K562 (cell line): ENCODE measurements around the gene HIPK1. TPM values are rescaled to one million over a fixed set of nuclear protein-coding genes. Genes with fewer than 3 reads are reported as not detected.

Experiments used
- ATAC-seq: fragments of 200-7000 bp; cut with Tn5 transposase; 3 replicates; pipeline ENCODE4 v1.9.1; 2020; ENCODE audit warnings: moderate library complexity
- BruUV-seq: library from RNA; stranded (reverse); fragments of 400-500 nt; replicated peaks from 2 replicates; lab custom pipeline; 2021; lab: Mats Ljungman, UMichigan
- CTCF ChIA-PET: fragments of 300-600 bp; formaldehyde crosslinking; extraction: SDS; loops from one replicate; lab custom pipeline; 2021; ENCODE audit warnings: low intra/inter-chr PET ratio; lab: Yijun Ruan, JAX
- POLR2A ChIA-PET: fragments of 300-600, 350-650 bp; sonication (Branson Sonifier 250); formaldehyde crosslinking; extraction: SDS; loops from one replicate; lab custom pipeline; 2021; ENCODE audit warnings: antibody characterized with exemption, inconsistent platforms; lab: Yijun Ruan, JAX
- DNase-seq, 4 experiments: peaks; one replicate each; pipeline versions ENCODE4 v3.0.0 to v3.0.0-alpha.2; 2011 to 2018; ENCODE audit warnings: low spot score in 3 of 4, mixed read lengths in 3 of 4; ENCODE audit errors: extremely low read depth in 1 of 4
- FAIRE-seq: peaks from 2 replicates; lab custom pipeline; 2011; peaks lifted over from hg19 to GRCh38; lab: Jason Lieb, UNC
- H2AFZ ChIP-seq: 2 replicates; pipeline ENCODE4 v1.6.0; 2011; ENCODE audit warnings: low read depth, low read length, control low read depth, inconsistent platforms
- H3K27ac ChIP-seq: fragments of 200-600 bp; 3 replicates; pipeline ENCODE4 v1.8.0; 2011; ENCODE audit warnings: low read depth, mild to moderate bottlenecking, control low read depth, inconsistent platforms, low read length, moderate library complexity, mixed read lengths; ENCODE audit errors: extremely low read depth
- H3K27me3 ChIP-seq, 2 experiments: fragments of 300-600 bp in 1 of 2; 2 replicates in 1 of 2; 3 replicates in 1 of 2; pipeline versions ENCODE4 v1.6.0 to v1.8.0; 2011; ENCODE audit warnings: inconsistent platforms in 2 of 2, low read length in 2 of 2, mild to moderate bottlenecking in 1 of 2, mixed read lengths in 1 of 2, moderate library complexity in 1 of 2; ENCODE audit not compliant: control insufficient read depth in 2 of 2, insufficient read depth in 2 of 2
- H3K36me3 ChIP-seq: fragments of 300-600 bp; 3 replicates; pipeline ENCODE4 v1.8.0; 2011; ENCODE audit warnings: mild to moderate bottlenecking, low read length, inconsistent platforms; ENCODE audit not compliant: control insufficient read depth, insufficient read depth
- H3K4me1 ChIP-seq, 2 experiments: fragments of 200-600 bp in 1 of 2; replicated peaks in 1 of 2; 2 replicates in 1 of 2; 3 replicates in 1 of 2; pipeline versions ENCODE4 v1.5.1 to v1.8.0; 2011; ENCODE audit warnings: inconsistent platforms in 2 of 2, low read length in 2 of 2, mild to moderate bottlenecking in 1 of 2, mixed read lengths in 1 of 2, moderate library complexity in 1 of 2; ENCODE audit not compliant: control insufficient read depth in 2 of 2, insufficient read depth in 2 of 2
- H3K4me2 ChIP-seq: 2 replicates; pipeline ENCODE4 v1.6.1; 2011; ENCODE audit warnings: low read length, control low read depth, inconsistent platforms, mixed read lengths; ENCODE audit not compliant: insufficient read depth
- H3K4me3 ChIP-seq: fragments of 200-600 bp; sonication (generic), shearing (Covaris generic); 2 replicates; pipeline ENCODE4 v1.5.1; 2016; ENCODE audit warnings: control low read depth, inconsistent platforms
- H3K79me2 ChIP-seq: fragments of 200-600 bp; 3 replicates; pipeline ENCODE4 v1.8.0; 2011; ENCODE audit warnings: low read length, inconsistent platforms; ENCODE audit not compliant: control insufficient read depth, insufficient read depth
- H3K9ac ChIP-seq, 2 experiments: 2 replicates each; pipeline versions ENCODE4 v1.6.0 to v1.6.1; 2011; ENCODE audit warnings: low read depth in 2 of 2, low read length in 2 of 2, control low read depth in 1 of 2, inconsistent platforms in 1 of 2, mild to moderate bottlenecking in 1 of 2, mixed read lengths in 1 of 2; ENCODE audit not compliant: insufficient read depth in 1 of 2
- H3K9me1 ChIP-seq: one replicate; pipeline ENCODE4 v1.6.0; 2011; ENCODE audit warnings: inconsistent platforms, mild to moderate bottlenecking, low read length, moderate library complexity; ENCODE audit not compliant: control insufficient read depth, insufficient read depth
- H3K9me3 ChIP-seq: replicated peaks from 2 replicates; pipeline ENCODE4 v1.5.1; 2011; ENCODE audit warnings: low read depth, low read length, inconsistent platforms; ENCODE audit not compliant: control insufficient read depth, insufficient read depth
- H4K20me1 ChIP-seq: replicated peaks from 2 replicates; pipeline ENCODE4 v1.6.1; 2011; ENCODE audit warnings: low read length, inconsistent platforms, mixed read lengths; ENCODE audit not compliant: control insufficient read depth, insufficient read depth
- BRD4 ChIP-seq: fragments of 200-600 bp; sonication (generic); IDR thresholded peaks from 2 replicates; pipeline ENCODE4 v1.6.1; 2017; ENCODE audit warnings: inconsistent platforms
- CBX1 ChIP-seq: sonication (generic); IDR thresholded peaks from 2 replicates; pipeline ENCODE4 v1.6.1; 2016; ENCODE audit warnings: antibody characterized with exemption, low read depth, mild to moderate bottlenecking
- CEBPG ChIP-seq, 3 experiments: fragments of 200-800 bp in 1 of 3; sonication (Bioruptor generic) in 1 of 3; sonication (generic) in 1 of 3; formaldehyde crosslinking in 1 of 3; IDR thresholded peaks in 2 of 3; conservative IDR thresholded peaks in 1 of 3; 2 replicates each; pipeline versions ENCODE4 v1.6.1 to v1.8.0; 2016 to 2022; ENCODE audit warnings: missing compliant biosample characterization in 2 of 3, missing genetic modification characterization in 2 of 3, mild to moderate bottlenecking in 1 of 3, missing genetic modification reagents in 1 of 3
- HSF4 ChIP-seq: fragments of 250-450 bp; sonication (Bioruptor Pico); IDR thresholded peaks from 2 replicates; pipeline ENCODE4 v2.1.2; 2022; ENCODE audit warnings: mild to moderate bottlenecking, moderate library complexity, borderline replicate concordance
- NCOA2 ChIP-seq, 2 experiments: fragments of 450-650 bp; IDR thresholded peaks; 2 replicates each; pipeline ENCODE4 v1.6.1; 2018; ENCODE audit warnings: mild to moderate bottlenecking in 2 of 2, moderate library complexity in 1 of 2; ENCODE audit not compliant: partially characterized antibody in 2 of 2
- NR2C1 ChIP-seq, 2 experiments: fragments of 450-650 bp; IDR thresholded peaks; 2 replicates each; pipeline ENCODE4 v1.6.1; 2017; ENCODE audit warnings: mild to moderate bottlenecking in 2 of 2, antibody characterized with exemption in 1 of 2, inconsistent platforms in 1 of 2, missing compliant biosample characterization in 1 of 2, missing genetic modification characterization in 1 of 2
- NR2C2 ChIP-seq, 2 experiments: fragments of 200-800 bp in 1 of 2; sonication (Bioruptor generic) in 1 of 2; sonication (generic) in 1 of 2; formaldehyde crosslinking in 1 of 2; IDR thresholded peaks; 2 replicates each; pipeline versions ENCODE4 v1.6.1 to v1.8.0; 2016 to 2022; ENCODE audit warnings: mild to moderate bottlenecking in 1 of 2, missing compliant biosample characterization in 1 of 2, missing genetic modification characterization in 1 of 2, missing genetic modification reagents in 1 of 2
- PTBP1 ChIP-seq: fragments of 200-400 bp; formaldehyde crosslinking; IDR thresholded peaks from 2 replicates; pipeline ENCODE4 v1.6.1; 2017; ENCODE audit warnings: low read depth, low read length
- RFX1 ChIP-seq: fragments of 450-650 bp; IDR thresholded peaks from 2 replicates; pipeline ENCODE4 v1.6.1; 2016; ENCODE audit warnings: mild to moderate bottlenecking, moderate library complexity
- TEAD4 ChIP-seq, 2 experiments: sonication (generic) in 1 of 2; formaldehyde crosslinking in 1 of 2; IDR thresholded peaks; 2 replicates each; pipeline versions ENCODE4 v1.6.1 to v1.8.0; 2012 to 2022; ENCODE audit warnings: borderline replicate concordance in 1 of 2, inconsistent platforms in 1 of 2, low read length in 1 of 2, mild to moderate bottlenecking in 1 of 2, missing genetic modification reagents in 1 of 2
- XRCC5 ChIP-seq: fragments of 200-400 bp; formaldehyde crosslinking; IDR thresholded peaks from 2 replicates; pipeline ENCODE4 v1.6.1; 2017; ENCODE audit warnings: low read depth, mild to moderate bottlenecking, low read length
- ZNF124 ChIP-seq: sonication (generic); formaldehyde crosslinking; IDR thresholded peaks from 2 replicates; pipeline ENCODE4 v1.8.1; 2022; ENCODE audit warnings: missing genetic modification reagents
- ZNF766 ChIP-seq: fragments of 200-800 bp; sonication (Bioruptor generic); conservative IDR thresholded peaks from 2 replicates; pipeline ENCODE4 v1.6.1; 2016; ENCODE audit warnings: missing genetic modification characterization, missing compliant biosample characterization
- WGBS: fragments of 100-300 bp; shearing (Covaris generic); methylation state at CpG from one replicate; pipeline ENCODE4 v1.1.6; 2016; ENCODE audit warnings: low coverage, mixed read lengths; ENCODE audit not compliant: insufficient coverage; ENCODE audit errors: missing lambda C conversion rate; 5-methylcytosine and 5-hydroxymethylcytosine counted together
- in situ Hi-C: fragments of 300-500 bp; cut with MboI; formaldehyde crosslinking; loops from 4 replicates; pipeline ENCODE4 v1.15.0; 2018; ENCODE audit warnings: inconsistent platforms, mixed read lengths
- intact Hi-C: fragments of 100-400 bp; cut with micrococcal nuclease; formaldehyde crosslinking; loops from 2 replicates; pipeline ENCODE4 v1.14.2; 2022
- polyA plus RNA-seq, 8 experiments: library from polyadenylated mRNA; depleted of rRNA in 4 of 8; stranded (reverse) in 5 of 8; unstranded in 3 of 8; fragments of >200 nt; fragmentation: Nextera tagmentation in 2 of 8; fragmentation: Illumina TruSeq in 1 of 8; extraction: Ambion mirVana in 2 of 8; extraction: Trizol in 1 of 8; gene quantifications; 2 replicates each; pipeline versions ENCODE4 v1.2.1 to v1.2.3, GENCODE V29; 2011 to 2014; ENCODE audit warnings: inconsistent platforms in 1 of 8, missing spikeins in 1 of 8
- total RNA-seq, 7 experiments: library from RNA; depleted of rRNA in 6 of 7; stranded (reverse); fragments of >200 nt in 6 of 7; fragmentation: Illumina TruSeq in 2 of 7; extraction: Trizol in 2 of 7; gene quantifications; 2 replicates each; pipeline versions ENCODE4 v1.2.1 to v1.2.3, GENCODE V29; 2011 to 2021; ENCODE audit warnings: low replicate concordance in 1 of 7
- TF ChIP-seq, protein P1 (sequence below): fragments of 250-450 bp; sonication (Bioruptor Pico); IDR thresholded peaks from 2 replicates; pipeline ENCODE4 v1.5.0; 2020; ENCODE audit warnings: mild to moderate bottlenecking
- TF ChIP-seq, protein P2 (sequence below): fragments of 200-800 bp; sonication (Bioruptor generic); IDR thresholded peaks from 2 replicates; pipeline ENCODE4 v1.6.1; 2016; ENCODE audit warnings: missing genetic modification characterization, missing compliant biosample characterization

The HIPK1 gene
- total and polyA plus RNA-seq, 9 of the 15 experiments (the other 6 are each of a cell fraction or from before 2014, with no cell fraction given), result 10.0 to 57.9 (median 29.6) TPM

GRCh38 chr1:113982949-113983348 is 53.8 kb downstream of the HIPK1 start:
- ATAC-seq (no peak), DNase-seq (no peak), FAIRE-seq (no peak)
- no peak overlapping the region for H3K9ac ChIP-seq
- no peak overlapping the region for H3K4me3 ChIP-seq
- CTCF ChIA-PET, result interaction anchor here (0.7 kb wide), 1 partner anchor 300 kb away, joined by 5 read pairs; no protein-coding TSS in a partner anchor
- H3K9me1 ChIP-seq, result no peaks in the 10 kb centered on the region
- POLR2A ChIA-PET, result no interaction called here
- H2AFZ ChIP-seq, result no peak overlapping the region
- H3K4me2 ChIP-seq, result no peak overlapping the region
- in situ Hi-C loops (loop anchor here (10.0 to 25.0 kb wide), 2 partner anchors 292 to 1079 kb away; no protein-coding TSS in a partner anchor), intact Hi-C loops (no loop called here)
- no peaks in the 10 kb centered on the region for H3K79me2 ChIP-seq
- 0% methylated on average over 4 of the region's 5 CpGs for WGBS
- no peaks in the 10 kb centered on the region for H3K9me3 ChIP-seq
- no TSS peak for BruUV-seq
- no peaks in the 10 kb centered on the region for H3K36me3 ChIP-seq
- peaks cover 23 to 66% of the 10 kb centered on the region in 2 experiments; a peak in 4 of 5 replicates for H3K27me3 ChIP-seq
- no peak overlapping the region for H3K27ac ChIP-seq
- H4K20me1 ChIP-seq, result 0 out of 2 replicates have a peak, but pooled peaks cover 3% of the 10 kb centered on the region
- H3K4me1 ChIP-seq, result peaks cover 5 to 8% of the 10 kb centered on the region in 2 experiments; a peak in 2 of 5 replicates
- TF ChIP-seq TEAD4 (IDR thresholded peaks at IDR 0.05; ENCODE audit: low read length) (no peak), TEAD4 (CRISPR knock-in tag; IDR thresholded peaks at IDR 0.05; ENCODE audit: borderline replicate concordance) (no peak), ZNF766 (no peak), ZNF124 (CRISPR knock-in tag) (no peak), BRD4 (no peak), NR2C2 (CRISPR knock-in tag; IDR thresholded peaks at IDR 0.05) (no peak), NR2C2 (tag; IDR thresholded peaks at IDR 0.05) (no peak), XRCC5 (no peak), HSF4 (CRISPR knock-in tag) (no peak), NCOA2 (IDR thresholded peaks at IDR 0.05; ENCODE audit: partially characterized antibody in 2 of 2) (no peak), NR2C1 (IDR thresholded peaks at IDR 0.05) (no peak), NR2C1 (tag; IDR thresholded peaks at IDR 0.05) (no peak), PTBP1 (no peak), CBX1 (no peak), CEBPG (CRISPR knock-in tag; IDR thresholded peaks at IDR 0.05) (no peak), CEBPG (tag; conservative IDR thresholded peaks at IDR 0.05 in 1 of 2, IDR thresholded peaks at IDR 0.05 in 1 of 2) (no peak), RFX1 (no peak)
- TF ChIP-seq, protein P1, sequence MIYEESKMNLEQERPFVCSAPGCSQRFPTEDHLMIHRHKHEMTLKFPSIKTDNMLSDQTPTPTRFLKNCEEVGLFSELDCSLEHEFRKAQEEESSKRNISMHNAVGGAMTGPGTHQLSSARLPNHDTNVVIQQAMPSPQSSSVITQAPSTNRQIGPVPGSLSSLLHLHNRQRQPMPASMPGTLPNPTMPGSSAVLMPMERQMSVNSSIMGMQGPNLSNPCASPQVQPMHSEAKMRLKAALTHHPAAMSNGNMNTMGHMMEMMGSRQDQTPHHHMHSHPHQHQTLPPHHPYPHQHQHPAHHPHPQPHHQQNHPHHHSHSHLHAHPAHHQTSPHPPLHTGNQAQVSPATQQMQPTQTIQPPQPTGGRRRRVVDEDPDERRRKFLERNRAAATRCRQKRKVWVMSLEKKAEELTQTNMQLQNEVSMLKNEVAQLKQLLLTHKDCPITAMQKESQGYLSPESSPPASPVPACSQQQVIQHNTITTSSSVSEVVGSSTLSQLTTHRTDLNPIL (CRISPR knock-in tag), result no peak
- TF ChIP-seq, protein P2, sequence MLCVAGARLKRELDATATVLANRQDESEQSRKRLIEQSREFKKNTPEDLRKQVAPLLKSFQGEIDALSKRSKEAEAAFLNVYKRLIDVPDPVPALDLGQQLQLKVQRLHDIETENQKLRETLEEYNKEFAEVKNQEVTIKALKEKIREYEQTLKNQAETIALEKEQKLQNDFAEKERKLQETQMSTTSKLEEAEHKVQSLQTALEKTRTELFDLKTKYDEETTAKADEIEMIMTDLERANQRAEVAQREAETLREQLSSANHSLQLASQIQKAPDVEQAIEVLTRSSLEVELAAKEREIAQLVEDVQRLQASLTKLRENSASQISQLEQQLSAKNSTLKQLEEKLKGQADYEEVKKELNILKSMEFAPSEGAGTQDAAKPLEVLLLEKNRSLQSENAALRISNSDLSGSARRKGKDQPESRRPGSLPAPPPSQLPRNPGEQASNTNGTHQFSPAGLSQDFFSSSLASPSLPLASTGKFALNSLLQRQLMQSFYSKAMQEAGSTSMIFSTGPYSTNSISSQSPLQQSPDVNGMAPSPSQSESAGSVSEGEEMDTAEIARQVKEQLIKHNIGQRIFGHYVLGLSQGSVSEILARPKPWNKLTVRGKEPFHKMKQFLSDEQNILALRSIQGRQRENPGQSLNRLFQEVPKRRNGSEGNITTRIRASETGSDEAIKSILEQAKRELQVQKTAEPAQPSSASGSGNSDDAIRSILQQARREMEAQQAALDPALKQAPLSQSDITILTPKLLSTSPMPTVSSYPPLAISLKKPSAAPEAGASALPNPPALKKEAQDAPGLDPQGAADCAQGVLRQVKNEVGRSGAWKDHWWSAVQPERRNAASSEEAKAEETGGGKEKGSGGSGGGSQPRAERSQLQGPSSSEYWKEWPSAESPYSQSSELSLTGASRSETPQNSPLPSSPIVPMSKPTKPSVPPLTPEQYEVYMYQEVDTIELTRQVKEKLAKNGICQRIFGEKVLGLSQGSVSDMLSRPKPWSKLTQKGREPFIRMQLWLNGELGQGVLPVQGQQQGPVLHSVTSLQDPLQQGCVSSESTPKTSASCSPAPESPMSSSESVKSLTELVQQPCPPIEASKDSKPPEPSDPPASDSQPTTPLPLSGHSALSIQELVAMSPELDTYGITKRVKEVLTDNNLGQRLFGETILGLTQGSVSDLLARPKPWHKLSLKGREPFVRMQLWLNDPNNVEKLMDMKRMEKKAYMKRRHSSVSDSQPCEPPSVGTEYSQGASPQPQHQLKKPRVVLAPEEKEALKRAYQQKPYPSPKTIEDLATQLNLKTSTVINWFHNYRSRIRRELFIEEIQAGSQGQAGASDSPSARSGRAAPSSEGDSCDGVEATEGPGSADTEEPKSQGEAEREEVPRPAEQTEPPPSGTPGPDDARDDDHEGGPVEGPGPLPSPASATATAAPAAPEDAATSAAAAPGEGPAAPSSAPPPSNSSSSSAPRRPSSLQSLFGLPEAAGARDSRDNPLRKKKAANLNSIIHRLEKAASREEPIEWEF (CRISPR knock-in tag), result no peak
